ENCODE results near the gene RBM17. TPM values are rescaled to one million over a fixed set of nuclear protein-coding genes. Genes with fewer than 3 reads are reported as not detected.

The RBM17 gene
- total RNA-seq, 1 experiment from 2014 or later: 124 TPM

DNA sequence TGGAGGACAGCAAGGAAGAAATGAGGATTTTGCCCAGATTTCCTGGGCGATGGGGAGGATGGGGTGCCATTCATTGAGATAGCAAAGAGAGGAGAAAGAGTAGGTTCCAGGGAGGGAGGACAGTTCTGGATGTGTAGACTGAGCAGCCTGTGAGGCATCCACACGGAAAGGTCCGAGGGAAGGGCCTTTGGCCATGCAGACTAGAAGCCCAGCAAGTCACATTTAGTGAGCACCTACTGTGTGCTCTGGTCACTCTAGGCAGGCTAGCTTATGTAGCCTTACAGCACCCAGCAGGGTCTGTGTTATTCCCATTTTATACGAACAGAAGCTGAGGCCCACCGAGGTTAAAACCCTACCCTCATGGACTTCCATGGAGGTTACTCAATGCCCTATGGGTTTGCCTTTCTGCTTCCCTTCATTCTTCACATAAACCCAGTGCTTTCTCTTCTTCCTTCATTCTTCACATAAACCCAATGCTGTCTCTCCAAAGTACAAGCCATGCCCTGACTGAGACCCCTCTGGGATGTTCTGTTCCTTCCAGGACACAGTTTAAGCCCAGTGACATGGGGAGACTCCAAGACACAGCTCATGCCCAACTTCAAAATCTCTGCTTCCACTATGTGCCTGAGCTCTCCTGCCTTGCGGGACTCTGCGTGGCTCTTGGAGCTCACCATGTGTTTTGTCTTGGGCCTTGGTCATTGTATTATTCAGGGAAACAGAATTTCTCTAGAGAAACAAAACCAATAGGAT lies 40.4 kb upstream of the RBM17 start:
- Histone ChIP-seq H2AK5ac (ENCODE audit: insufficient read length, low read length) (no peak overlapping the region), H3K56ac (ENCODE audit: insufficient read length, low read depth, low read length) (no peak overlapping the region), H3K79me1 (ENCODE audit: insufficient read depth, low read depth, low read length, poor library complexity, severe bottlenecking) (no peaks in the 10 kb centered on the region), H4K20me1 (ENCODE audit: control insufficient read depth, insufficient read depth, insufficient read length) (no peaks in the 10 kb centered on the region), H3K4me2 (ENCODE audit: insufficient read depth, insufficient read length, low read length) (no peak overlapping the region), H4K8ac (replicated peaks; ENCODE audit: insufficient read length, low read depth, low read length) (no peak overlapping the region), H3K27ac (ENCODE audit: insufficient read length, low read depth, low read length) (no peak overlapping the region), H4K5ac (ENCODE audit: insufficient read length, low read depth, low read length) (no peak overlapping the region), H3K23me2 (ENCODE audit: insufficient read length, low read depth, low read length, poor library complexity, severe bottlenecking) (no peaks in the 10 kb centered on the region), H3K18ac (ENCODE audit: insufficient read length, low read depth, low read length) (no peak overlapping the region), H3K9ac (ENCODE audit: extremely low read depth, insufficient read length, low read length) (no peak overlapping the region), H4K91ac (ENCODE audit: insufficient read length, low read depth, low read length) (no peak overlapping the region), H2BK15ac (ENCODE audit: low read depth, low read length) (no peak overlapping the region), H2BK20ac (ENCODE audit: low read depth, low read length, poor library complexity, severe bottlenecking) (no peak overlapping the region), H3K4ac (ENCODE audit: low read depth, low read length) (no peak overlapping the region), H3K9me3 (ENCODE audit: control insufficient read depth, low read depth, low read length) (no peaks in the 10 kb centered on the region), H2AFZ (ENCODE audit: low read length) (no peak overlapping the region), H3K79me2 (ENCODE audit: insufficient read depth, low read length) (no peaks in the 10 kb centered on the region), H3K4me1 (ENCODE audit: insufficient read depth, low read length) (no peaks in the 10 kb centered on the region), H2BK120ac (ENCODE audit: low read depth, low read length, poor library complexity, severe bottlenecking) (no peak overlapping the region), H2BK5ac (ENCODE audit: insufficient read length, low read length) (no peak overlapping the region), H2BK12ac (ENCODE audit: insufficient read length, low read depth, low read length) (no peak overlapping the region), H3K23ac (ENCODE audit: insufficient read length, low read depth, low read length) (no peak overlapping the region), H3K14ac (ENCODE audit: insufficient read depth, low read length) (no peak overlapping the region), H3T11ph (ENCODE audit: low read length) (no peak overlapping the region), H3K27me3 (ENCODE audit: insufficient read depth, low read length) (no peaks in the 10 kb centered on the region)
- no CpG with 5 or more reads among the region's 7 CpGs for WGBS (ENCODE audit: extremely low coverage, insufficient read length, low lambda C conversion rate)
- H3K4me1 Mint-ChIP-seq: peaks cover 5 to 11% of the 10 kb centered on the region in 2 experiments; a peak in 3 of 4 replicates
- DNase-seq: no peak
- H3K4me3 Mint-ChIP-seq: no peak overlapping the region
- no peaks in the 10 kb centered on the region; a peak in 1 of 5 replicates for H3K9me3 Mint-ChIP-seq
- no peaks in the 10 kb centered on the region for H3K36me3 Mint-ChIP-seq (ENCODE audit: insufficient read depth in 1 of 3, low read depth in 3 of 3)
- peaks cover 13% of the 10 kb centered on the region for H3K27me3 Mint-ChIP-seq (ENCODE audit: low read depth)
- TF ChIP-seq, protein P1, sequence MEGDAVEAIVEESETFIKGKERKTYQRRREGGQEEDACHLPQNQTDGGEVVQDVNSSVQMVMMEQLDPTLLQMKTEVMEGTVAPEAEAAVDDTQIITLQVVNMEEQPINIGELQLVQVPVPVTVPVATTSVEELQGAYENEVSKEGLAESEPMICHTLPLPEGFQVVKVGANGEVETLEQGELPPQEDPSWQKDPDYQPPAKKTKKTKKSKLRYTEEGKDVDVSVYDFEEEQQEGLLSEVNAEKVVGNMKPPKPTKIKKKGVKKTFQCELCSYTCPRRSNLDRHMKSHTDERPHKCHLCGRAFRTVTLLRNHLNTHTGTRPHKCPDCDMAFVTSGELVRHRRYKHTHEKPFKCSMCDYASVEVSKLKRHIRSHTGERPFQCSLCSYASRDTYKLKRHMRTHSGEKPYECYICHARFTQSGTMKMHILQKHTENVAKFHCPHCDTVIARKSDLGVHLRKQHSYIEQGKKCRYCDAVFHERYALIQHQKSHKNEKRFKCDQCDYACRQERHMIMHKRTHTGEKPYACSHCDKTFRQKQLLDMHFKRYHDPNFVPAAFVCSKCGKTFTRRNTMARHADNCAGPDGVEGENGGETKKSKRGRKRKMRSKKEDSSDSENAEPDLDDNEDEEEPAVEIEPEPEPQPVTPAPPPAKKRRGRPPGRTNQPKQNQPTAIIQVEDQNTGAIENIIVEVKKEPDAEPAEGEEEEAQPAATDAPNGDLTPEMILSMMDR (conservative IDR thresholded peaks at IDR 0.05): no peak
- no peak overlapping the region for H3K27ac Mint-ChIP-seq
